ENCODE measurements around the gene CCNO.

Gene CCNO

GRCh38 chr5:55222985-55223811 lies 10.2 kb downstream of the CCNO start:
- no peak for DNase-seq (ENCODE audit: low read depth)

- no peak for DNase-seq (ENCODE audit: low read depth)
Observed at GRCh38 chr5:55222092-55222984, 11.1 kb downstream of the CCNO start.

GRCh38 chr5:55220433-55221185 lies 12.8 kb downstream of the CCNO start:
- no peak for DNase-seq (ENCODE audit: low read depth)

- no peak for DNase-seq (ENCODE audit: low read depth)
Observed at GRCh38 chr5:55219770-55220169, 13.6 kb downstream of the CCNO start.

GRCh38 chr5:55218967-55219366 lies 14.4 kb downstream of the CCNO start:
- no peak for DNase-seq (ENCODE audit: low read depth)

DNA sequence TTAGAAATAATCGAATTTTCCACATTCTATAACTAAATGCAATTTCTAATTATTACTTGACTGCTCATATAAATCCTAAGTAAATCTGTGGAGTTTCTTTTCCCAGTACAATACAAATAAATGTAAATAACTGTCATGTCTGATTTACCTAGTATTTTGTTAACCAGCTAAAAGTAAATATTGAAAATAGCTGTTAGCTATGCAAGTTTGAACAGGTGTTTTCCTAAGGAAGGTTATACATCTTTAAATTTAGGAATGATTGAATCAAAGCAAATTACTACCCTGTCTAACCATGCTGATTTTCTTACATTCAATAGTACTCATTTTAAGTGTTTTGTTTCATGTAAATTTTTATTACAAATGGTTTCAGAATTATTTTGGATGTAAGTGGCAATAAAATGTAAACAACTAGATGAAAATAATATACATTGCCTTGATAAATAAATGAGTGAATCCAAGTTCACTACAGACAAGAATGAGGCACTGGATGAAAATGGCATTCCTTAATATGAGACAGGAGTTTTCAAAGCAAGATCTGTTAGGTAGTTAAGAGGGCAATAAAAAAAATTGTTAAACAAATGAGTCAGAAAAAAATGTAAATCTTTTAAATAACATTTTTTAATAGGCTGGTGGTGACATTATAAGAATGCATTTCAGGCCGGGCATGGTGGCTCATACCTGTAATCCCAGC lies 22.1 kb downstream of the CCNO start:
- no peak for DNase-seq (ENCODE audit: low read depth)

- no peak for DNase-seq (ENCODE audit: low read depth)
Observed at GRCh38 chr5:55205001-55205400, 28.4 kb downstream of the CCNO start.

DNA sequence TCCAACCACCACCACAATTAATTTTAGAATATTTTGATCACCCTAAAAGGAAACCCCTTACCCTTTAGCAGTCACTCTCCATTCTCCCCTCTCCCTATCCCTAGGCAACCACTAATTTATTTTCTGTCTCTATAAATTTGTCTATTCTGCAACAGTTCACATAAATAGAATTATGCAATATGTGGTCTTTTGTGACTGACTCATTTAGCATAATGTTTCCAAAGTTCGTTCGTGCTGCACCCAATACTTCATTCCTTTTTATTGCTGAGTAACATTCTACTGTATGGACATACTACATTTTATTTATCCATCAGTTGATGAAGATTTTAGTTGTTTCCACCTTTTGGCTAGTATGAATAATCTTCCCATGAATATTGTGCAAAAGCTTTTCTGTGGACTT lies 42.2 kb downstream of the CCNO start:
- DNase-seq (ENCODE audit: low read depth), result no peak

- no peak for DNase-seq (ENCODE audit: low read depth)
Observed at GRCh38 chr5:55188656-55189540, 44.5 kb downstream of the CCNO start.

GRCh38 chr5:55187370-55187769 lies 46.0 kb downstream of the CCNO start:
- DNase-seq (ENCODE audit: low read depth), result no peak
